Measurements from ENCODE around the gene KCNN3. TPM values are rescaled to one million over a fixed set of nuclear protein-coding genes. Genes with fewer than 3 reads are reported as not detected.

KCNN3 gene
- total and polyA plus RNA-seq, 2 donors (not counting 1 experiment from before 2014, with no cell fraction given): 0.17 to 0.82 TPM

GRCh38 chr1:154696456-154696855 is 173.6 kb downstream of the KCNN3 start:
- H3K27ac ChIP-seq (ENCODE audit: low read length in 2 of 2): no peak overlapping the region
- peaks cover 0 to 5% (median 2%) of the 10 kb centered on the region in 4 experiments for H3K27me3 ChIP-seq (replicated peaks in 1 of 4; ENCODE audit: control extremely low read depth in 1 of 4, control insufficient read depth in 3 of 4, insufficient read depth in 4 of 4, low read length in 3 of 4)
- TF ChIP-seq CTCF (IDR thresholded peaks at IDR 0.05): no peak
- no peak for TF ChIP-seq EZH2 (IDR thresholded peaks at IDR 0.05; ENCODE audit: borderline replicate concordance, insufficient read depth, low read depth, low read length, poor library complexity, severe bottlenecking)
- ChIA-PET CTCF (no interaction called here), POLR2A (no interaction called here)
- no peak overlapping the region for H3K4me3 ChIP-seq (ENCODE audit: control extremely low read depth in 1 of 5, extremely low read depth in 1 of 5, insufficient read depth in 1 of 5, low read depth in 2 of 5, low read length in 4 of 5)
- Mint-ChIP-seq H3K27ac (no peak overlapping the region), H3K4me3 (no peak overlapping the region), H3K27me3 (peaks cover 32% of the 10 kb centered on the region), H3K4me1 (no peaks in the 10 kb centered on the region), H3K9me3 (ENCODE audit: insufficient read depth) (no peaks in the 10 kb centered on the region)
- H3K4me2 ChIP-seq (replicated peaks; ENCODE audit: low read depth, low read length, poor library complexity, severe bottlenecking): no peak overlapping the region
- DNase-seq: no peak
- H3K9ac ChIP-seq (ENCODE audit: low read length): no peak overlapping the region
- no peaks in the 10 kb centered on the region for H3K36me3 ChIP-seq (replicated peaks in 1 of 2; ENCODE audit: control extremely low read depth in 1 of 2, control insufficient read depth in 1 of 2, extremely low read depth in 1 of 2, insufficient read depth in 2 of 2, low read length in 1 of 2)
- H4K20me1 ChIP-seq (ENCODE audit: control insufficient read depth, insufficient read depth, low read length, poor library complexity, severe bottlenecking): no peaks in the 10 kb centered on the region
- no peaks in the 10 kb centered on the region for H3K79me2 ChIP-seq (ENCODE audit: control insufficient read depth, insufficient read depth, low read length)
- ATAC-seq (ENCODE audit: low read depth): no peak
- no peaks in the 10 kb centered on the region for H3K4me1 ChIP-seq (ENCODE audit: control insufficient read depth in 2 of 2, insufficient read depth in 2 of 2, low read length in 2 of 2)
- no peak overlapping the region for H2AFZ ChIP-seq (ENCODE audit: insufficient read depth, low read depth, low read length, poor library complexity, severe bottlenecking)
- 67% methylated on average over 1 of the region's 4 CpGs for WGBS (ENCODE audit: insufficient coverage)
- intact Hi-C loops (cut with micrococcal nuclease): no loop called here
- H3K9me3 ChIP-seq (ENCODE audit: control extremely low read depth in 1 of 3, control insufficient read depth in 2 of 3, insufficient read depth in 1 of 3, low read length in 2 of 3): no peaks in the 10 kb centered on the region

- Histone ChIP-seq H4K20me1 (ENCODE audit: control insufficient read depth, insufficient read depth, low read length, poor library complexity, severe bottlenecking) (no peaks in the 10 kb centered on the region), H3K9ac (ENCODE audit: low read length) (no peak overlapping the region), H2AFZ (ENCODE audit: insufficient read depth, low read depth, low read length, poor library complexity, severe bottlenecking) (no peak overlapping the region), H3K27me3 (replicated peaks in 1 of 4; ENCODE audit: control extremely low read depth in 1 of 4, control insufficient read depth in 3 of 4, insufficient read depth in 4 of 4, low read length in 3 of 4) (peaks cover 0 to 5% (median 2%) of the 10 kb centered on the region in 4 experiments), H3K79me2 (ENCODE audit: control insufficient read depth, insufficient read depth, low read length) (no peaks in the 10 kb centered on the region), H3K27ac (ENCODE audit: low read length in 2 of 2) (no peak overlapping the region), H3K9me3 (ENCODE audit: control extremely low read depth in 1 of 3, control insufficient read depth in 2 of 3, insufficient read depth in 1 of 3, low read length in 2 of 3) (no peaks in the 10 kb centered on the region), H3K36me3 (replicated peaks in 1 of 2; ENCODE audit: control extremely low read depth in 1 of 2, control insufficient read depth in 1 of 2, extremely low read depth in 1 of 2, insufficient read depth in 2 of 2, low read length in 1 of 2) (no peaks in the 10 kb centered on the region), H3K4me3 (ENCODE audit: control extremely low read depth in 1 of 5, extremely low read depth in 1 of 5, insufficient read depth in 1 of 5, low read depth in 2 of 5, low read length in 4 of 5) (no peak overlapping the region), H3K4me2 (replicated peaks; ENCODE audit: low read depth, low read length, poor library complexity, severe bottlenecking) (no peak overlapping the region), H3K4me1 (ENCODE audit: control insufficient read depth in 2 of 2, insufficient read depth in 2 of 2, low read length in 2 of 2) (no peaks in the 10 kb centered on the region)
- 100% methylated on average over 1 of the region's 2 CpGs for WGBS (ENCODE audit: insufficient coverage)
- intact Hi-C loops (cut with micrococcal nuclease): no loop called here
- Mint-ChIP-seq H3K9me3 (ENCODE audit: insufficient read depth) (no peaks in the 10 kb centered on the region), H3K4me3 (no peak overlapping the region), H3K27me3 (peaks cover 32% of the 10 kb centered on the region), H3K4me1 (no peaks in the 10 kb centered on the region), H3K27ac (no peak overlapping the region)
- ATAC-seq (ENCODE audit: low read depth): no peak
- CTCF ChIA-PET: interaction anchor here (0.6 kb wide), 1 partner anchor 38 kb away, joined by 3 read pairs; no protein-coding TSS in a partner anchor
- no peak for DNase-seq
- no peak for TF ChIP-seq CTCF (IDR thresholded peaks at IDR 0.05)
- POLR2A ChIA-PET: no interaction called here
Observed at GRCh38 chr1:154695985-154696384, 174.1 kb downstream of the KCNN3 start.

All from B cell (primary cell).